HL-60 (cell line): ENCODE measurements around the gene CEP350.

Experiments used
- CTCF ChIP-seq: IDR thresholded peaks from one replicate; pipeline ENCODE4 v1.5.1; 2011; ENCODE audit warnings: low read length, control low read depth, inconsistent platforms; ENCODE audit not compliant: insufficient read depth
- GABPA ChIP-seq: IDR thresholded peaks from 2 replicates; pipeline ENCODE4 v1.6.1; 2012; ENCODE audit warnings: low read depth
- POLR2AphosphoS5 ChIP-seq: IDR thresholded peaks from 2 replicates; pipeline ENCODE4 v1.6.1; 2012; ENCODE audit warnings: low read depth
- TF ChIP-seq, protein P1 (sequence below): IDR thresholded peaks from 2 replicates; pipeline ENCODE4 v1.6.1; 2012; ENCODE audit warnings: low read depth; ENCODE audit not compliant: insufficient replicate concordance

DNA sequence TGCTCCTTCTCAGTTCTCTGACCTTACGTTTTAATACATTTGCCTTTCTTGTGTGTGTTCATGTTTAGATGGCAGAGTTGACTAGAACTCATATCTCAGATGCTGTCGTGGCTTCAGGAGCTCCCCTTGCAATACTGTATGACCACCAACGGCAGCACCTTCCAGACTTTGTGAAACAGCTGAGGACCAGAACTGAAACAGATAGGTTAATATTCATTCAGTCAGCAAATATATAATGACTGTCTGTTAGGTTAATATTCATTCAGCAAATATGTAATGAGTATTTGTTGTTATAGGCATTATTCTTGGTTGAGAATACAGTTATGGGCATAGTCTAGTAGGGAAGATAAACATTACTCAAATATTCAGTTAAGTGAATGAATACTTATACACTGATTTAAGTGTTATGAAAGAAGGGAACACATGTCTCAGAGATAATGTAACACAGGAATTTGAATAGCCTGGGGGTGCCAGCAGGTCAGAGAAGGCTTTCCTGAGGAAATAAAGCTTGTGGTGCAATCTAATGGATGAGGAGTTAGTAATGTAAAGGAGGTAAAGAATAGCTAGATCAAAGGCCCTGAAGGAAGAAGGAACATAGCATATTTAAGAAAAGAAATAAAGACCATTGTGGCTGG lies 88.5 kb downstream of the CEP350 start:
- TF ChIP-seq POLR2AphosphoS5 (no peak), CTCF (no peak), GABPA (no peak)
- TF ChIP-seq, protein P1, sequence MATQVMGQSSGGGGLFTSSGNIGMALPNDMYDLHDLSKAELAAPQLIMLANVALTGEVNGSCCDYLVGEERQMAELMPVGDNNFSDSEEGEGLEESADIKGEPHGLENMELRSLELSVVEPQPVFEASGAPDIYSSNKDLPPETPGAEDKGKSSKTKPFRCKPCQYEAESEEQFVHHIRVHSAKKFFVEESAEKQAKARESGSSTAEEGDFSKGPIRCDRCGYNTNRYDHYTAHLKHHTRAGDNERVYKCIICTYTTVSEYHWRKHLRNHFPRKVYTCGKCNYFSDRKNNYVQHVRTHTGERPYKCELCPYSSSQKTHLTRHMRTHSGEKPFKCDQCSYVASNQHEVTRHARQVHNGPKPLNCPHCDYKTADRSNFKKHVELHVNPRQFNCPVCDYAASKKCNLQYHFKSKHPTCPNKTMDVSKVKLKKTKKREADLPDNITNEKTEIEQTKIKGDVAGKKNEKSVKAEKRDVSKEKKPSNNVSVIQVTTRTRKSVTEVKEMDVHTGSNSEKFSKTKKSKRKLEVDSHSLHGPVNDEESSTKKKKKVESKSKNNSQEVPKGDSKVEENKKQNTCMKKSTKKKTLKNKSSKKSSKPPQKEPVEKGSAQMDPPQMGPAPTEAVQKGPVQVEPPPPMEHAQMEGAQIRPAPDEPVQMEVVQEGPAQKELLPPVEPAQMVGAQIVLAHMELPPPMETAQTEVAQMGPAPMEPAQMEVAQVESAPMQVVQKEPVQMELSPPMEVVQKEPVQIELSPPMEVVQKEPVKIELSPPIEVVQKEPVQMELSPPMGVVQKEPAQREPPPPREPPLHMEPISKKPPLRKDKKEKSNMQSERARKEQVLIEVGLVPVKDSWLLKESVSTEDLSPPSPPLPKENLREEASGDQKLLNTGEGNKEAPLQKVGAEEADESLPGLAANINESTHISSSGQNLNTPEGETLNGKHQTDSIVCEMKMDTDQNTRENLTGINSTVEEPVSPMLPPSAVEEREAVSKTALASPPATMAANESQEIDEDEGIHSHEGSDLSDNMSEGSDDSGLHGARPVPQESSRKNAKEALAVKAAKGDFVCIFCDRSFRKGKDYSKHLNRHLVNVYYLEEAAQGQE = no peak
